Measurements from ENCODE around the gene RHCG. TPM values are rescaled to one million over a fixed set of nuclear protein-coding genes. Genes with fewer than 3 reads are reported as not detected.
A peak's percentile ranks its signal among the peaks of the same experiment; 100 is the strongest.

Gene RHCG
- total RNA-seq, 2 experiments from 2014 or later = not detected

GRCh38 chr15:89442671-89443307, 53.6 kb downstream of the RHCG start:
- H3K36me3 Mint-ChIP-seq = no peaks in the 10 kb centered on the region
- H3K4me1 Mint-ChIP-seq = peaks cover 5% of the 10 kb centered on the region
- ATAC-seq (peak; percentile 49), DNase-seq (peak; percentile 68)
- CTCF ChIA-PET = interaction anchor here (0.6 to 5.2 kb wide), 16 partner anchors 9 to 132 kb away, joined by 3 to 44 read pairs (median 6); partner anchors contain the start of gene TICRR
- peaks cover 22% of the 10 kb centered on the region for H3K27me3 Mint-ChIP-seq
- no peak overlapping the region for H3K4me3 Mint-ChIP-seq
- no peak overlapping the region for H3K27ac Mint-ChIP-seq
- H3K9me3 Mint-ChIP-seq (ENCODE audit: low read depth) = no peaks in the 10 kb centered on the region

DNA sequence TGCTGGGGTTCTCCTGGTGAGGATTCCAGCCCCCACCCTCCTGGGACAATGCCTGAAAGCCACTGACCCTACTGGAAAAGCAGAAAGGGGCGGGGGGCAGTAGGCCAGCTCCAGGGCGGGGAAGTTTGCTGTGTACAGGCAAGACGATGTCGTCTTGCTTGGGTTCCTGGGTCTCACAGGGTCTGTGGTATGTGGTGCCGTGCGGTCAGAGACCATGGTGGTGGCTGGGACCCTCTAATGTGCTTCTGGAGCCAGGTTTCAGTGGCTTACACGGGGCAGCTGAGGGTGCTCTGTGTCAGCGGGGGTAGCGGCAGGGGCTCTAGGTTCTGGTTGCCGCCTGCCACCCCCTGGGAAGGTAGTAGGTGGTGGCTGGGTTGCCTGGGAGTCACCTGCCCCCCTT, 54.2 kb downstream of the RHCG start:
- H3K27ac Mint-ChIP-seq = no peak overlapping the region
- peaks cover 24% of the 10 kb centered on the region for H3K27me3 Mint-ChIP-seq
- ATAC-seq (no peak), DNase-seq (no peak)
- no peaks in the 10 kb centered on the region for H3K9me3 Mint-ChIP-seq (ENCODE audit: low read depth)
- H3K4me3 Mint-ChIP-seq = no peak overlapping the region
- no peaks in the 10 kb centered on the region for H3K36me3 Mint-ChIP-seq
- peaks cover 5% of the 10 kb centered on the region for H3K4me1 Mint-ChIP-seq
- CTCF ChIA-PET = interaction anchor here (0.6 to 5.2 kb wide), 14 partner anchors 8 to 133 kb away, joined by 3 to 44 read pairs (median 6); partner anchors contain the start of gene TICRR

- Mint-ChIP-seq H3K27ac (no peak overlapping the region), H3K4me1 (peaks cover 5% of the 10 kb centered on the region), H3K4me3 (no peak overlapping the region), H3K27me3 (peaks cover 25% of the 10 kb centered on the region), H3K9me3 (ENCODE audit: low read depth) (no peaks in the 10 kb centered on the region), H3K36me3 (no peaks in the 10 kb centered on the region)
- no peak for DNase-seq
- CTCF ChIA-PET = interaction anchor here (1.1 to 5.2 kb wide), 7 partner anchors 10 to 85 kb away, joined by 3 to 44 read pairs (median 11); no protein-coding TSS in a partner anchor
- no peak for ATAC-seq
These were observed 55.0 kb downstream of the RHCG start for GRCh38 chr15:89441295-89441812.

DNA sequence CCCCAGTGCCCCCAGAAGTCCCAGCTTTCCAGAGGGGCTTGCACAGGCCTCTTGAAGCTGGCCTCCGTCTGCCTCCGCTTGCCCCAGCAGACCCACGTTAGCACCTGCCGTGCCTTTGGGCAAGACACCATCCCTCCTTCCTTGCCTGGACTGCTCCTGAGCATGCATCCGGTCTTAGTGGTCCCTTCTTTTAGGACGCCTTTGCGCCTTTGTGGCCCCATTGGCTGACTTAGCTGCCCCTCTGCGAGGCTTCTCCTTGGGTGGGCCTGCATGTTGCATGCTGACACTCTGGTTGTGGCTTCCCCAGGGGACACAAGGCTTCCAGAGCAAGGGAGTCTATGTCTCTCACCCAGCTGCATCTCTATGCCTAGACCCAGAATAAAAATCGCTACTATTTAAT, 56.6 kb downstream of the RHCG start:
- ATAC-seq (no peak), DNase-seq (no peak)
- Mint-ChIP-seq H3K36me3 (no peaks in the 10 kb centered on the region), H3K27me3 (peaks cover 19% of the 10 kb centered on the region), H3K9me3 (ENCODE audit: low read depth) (no peaks in the 10 kb centered on the region), H3K4me3 (no peak overlapping the region), H3K4me1 (peaks cover 5% of the 10 kb centered on the region), H3K27ac (no peak overlapping the region)
- CTCF ChIA-PET = interaction anchor here (5.2 kb wide), 1 partner anchor 83 kb away, joined by 44 read pairs; no protein-coding TSS in a partner anchor

GRCh38 chr15:89436560-89437311, 59.6 kb downstream of the RHCG start:
- Mint-ChIP-seq H3K9me3 (ENCODE audit: low read depth) (no peaks in the 10 kb centered on the region), H3K4me3 (no peak overlapping the region), H3K4me1 (peaks cover 5% of the 10 kb centered on the region), H3K27ac (no peak overlapping the region), H3K36me3 (no peaks in the 10 kb centered on the region), H3K27me3 (peaks cover 27% of the 10 kb centered on the region)
- ATAC-seq = no peak
- DNase-seq = no peak
- CTCF ChIA-PET = interaction anchor here (1.5 kb wide), 1 partner anchor 20 kb away, joined by 5 read pairs; no protein-coding TSS in a partner anchor

GRCh38 chr15:89435362-89435761, 61.0 kb downstream of the RHCG start:
- no peak for DNase-seq
- no peak for ATAC-seq
- CTCF ChIA-PET = interaction anchor here (1.5 to 3.2 kb wide), 3 partner anchors 8 to 77 kb away, joined by 5 to 29 read pairs (median 17); no protein-coding TSS in a partner anchor
- Mint-ChIP-seq H3K27ac (no peak overlapping the region), H3K9me3 (ENCODE audit: low read depth) (no peaks in the 10 kb centered on the region), H3K4me1 (peaks cover 5% of the 10 kb centered on the region), H3K36me3 (no peaks in the 10 kb centered on the region), H3K27me3 (peaks cover 32% of the 10 kb centered on the region), H3K4me3 (no peak overlapping the region)

DNA sequence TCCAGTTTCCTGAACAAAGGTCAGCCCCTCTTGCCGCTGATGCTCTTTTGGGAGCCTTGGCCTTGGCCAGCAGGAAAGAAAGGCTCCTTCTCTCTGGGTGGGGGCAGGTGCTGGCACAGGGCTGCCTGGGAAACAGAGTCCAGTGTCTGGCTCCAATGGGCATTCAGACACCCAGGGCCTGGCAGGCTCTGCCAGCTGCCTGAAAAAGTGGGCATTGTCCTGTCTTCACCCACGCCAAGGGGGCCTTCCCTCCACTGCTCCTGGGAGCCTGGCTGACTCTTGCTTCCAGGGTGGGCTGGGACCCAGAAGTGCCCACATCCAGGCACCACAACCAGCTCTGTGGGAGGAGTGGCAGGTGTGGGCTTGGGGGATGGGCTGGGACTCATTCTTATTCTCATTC, 62.7 kb downstream of the RHCG start:
- DNase-seq = no peak
- Mint-ChIP-seq H3K4me3 (no peak overlapping the region), H3K9me3 (ENCODE audit: low read depth) (no peaks in the 10 kb centered on the region), H3K4me1 (peaks cover 6% of the 10 kb centered on the region), H3K36me3 (no peaks in the 10 kb centered on the region), H3K27ac (no peak overlapping the region), H3K27me3 (peaks cover 41% of the 10 kb centered on the region)
- CTCF ChIA-PET = interaction anchor here (1.3 to 3.2 kb wide), 3 partner anchors 10 to 75 kb away, joined by 4 to 29 read pairs (median 17); no protein-coding TSS in a partner anchor
- no peak for ATAC-seq

- peaks cover 6% of the 10 kb centered on the region for H3K4me1 Mint-ChIP-seq
- H3K4me3 Mint-ChIP-seq = peak overlapping the region; percentile 68
- CTCF ChIA-PET = interaction anchor here (0.6 to 7.7 kb wide), 22 partner anchors 8 to 538 kb away, joined by 3 to 154 read pairs (median 4); partner anchors contain the start of gene POLG
- H3K9me3 Mint-ChIP-seq (ENCODE audit: low read depth) = no peaks in the 10 kb centered on the region
- no peak overlapping the region for H3K27ac Mint-ChIP-seq
- DNase-seq (peak; percentile 88), ATAC-seq (peak; percentile 95)
- no peaks in the 10 kb centered on the region for H3K36me3 Mint-ChIP-seq
- peaks cover 32% of the 10 kb centered on the region for H3K27me3 Mint-ChIP-seq
These were observed 65.6 kb downstream of the RHCG start for GRCh38 chr15:89430530-89431341.

DNA sequence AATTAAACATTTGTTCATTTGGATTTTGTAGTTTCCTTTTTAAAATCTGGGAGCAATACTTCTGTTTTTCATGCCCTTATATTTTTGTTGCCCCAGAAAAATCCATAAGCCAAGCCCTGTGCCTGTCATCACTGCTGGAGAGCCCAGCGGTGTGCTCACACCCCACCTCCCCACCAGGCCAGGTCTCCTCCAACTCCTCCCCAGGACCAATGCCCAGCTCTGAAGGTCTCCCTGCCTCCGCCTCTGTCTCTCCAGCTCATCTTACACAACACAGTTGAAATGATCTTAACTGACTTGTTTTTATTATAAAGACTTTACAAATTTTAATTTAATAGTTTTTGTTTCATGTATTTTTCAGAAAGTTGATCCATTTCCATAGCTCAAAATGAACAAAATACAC, 66.4 kb downstream of the RHCG start:
- DNase-seq (no peak), ATAC-seq (no peak)
- peaks cover 32% of the 10 kb centered on the region for H3K27me3 Mint-ChIP-seq
- no peak overlapping the region for H3K27ac Mint-ChIP-seq
- no peaks in the 10 kb centered on the region for H3K9me3 Mint-ChIP-seq (ENCODE audit: low read depth)
- no peaks in the 10 kb centered on the region for H3K36me3 Mint-ChIP-seq
- CTCF ChIA-PET = interaction anchor here (0.5 to 7.7 kb wide), 21 partner anchors 8 to 537 kb away, joined by 3 to 154 read pairs (median 4); partner anchors contain the start of gene POLG
- peaks cover 6% of the 10 kb centered on the region for H3K4me1 Mint-ChIP-seq
- peak overlapping the region; percentile 68 for H3K4me3 Mint-ChIP-seq

- CTCF ChIA-PET = interaction anchor here (1.1 to 7.7 kb wide), 7 partner anchors 12 to 222 kb away, joined by 3 to 154 read pairs (median 7); no protein-coding TSS in a partner anchor
- DNase-seq (no peak), ATAC-seq (no peak)
- Mint-ChIP-seq H3K4me1 (peaks cover 6% of the 10 kb centered on the region), H3K36me3 (no peaks in the 10 kb centered on the region), H3K9me3 (ENCODE audit: low read depth) (no peaks in the 10 kb centered on the region), H3K27ac (no peak overlapping the region), H3K27me3 (peaks cover 35% of the 10 kb centered on the region), H3K4me3 (no peak overlapping the region)
These were observed 67.4 kb downstream of the RHCG start for GRCh38 chr15:89429023-89429422.

- H3K27me3 Mint-ChIP-seq = peaks cover 42% of the 10 kb centered on the region
- ATAC-seq (no peak), DNase-seq (no peak)
- no peaks in the 10 kb centered on the region for H3K36me3 Mint-ChIP-seq
- H3K4me3 Mint-ChIP-seq = no peak overlapping the region
- CTCF ChIA-PET = interaction anchor here (1.2 to 7.7 kb wide), 4 partner anchors 11 to 221 kb away, joined by 3 to 154 read pairs (median 28); no protein-coding TSS in a partner anchor
- H3K27ac Mint-ChIP-seq = no peak overlapping the region
- H3K9me3 Mint-ChIP-seq (ENCODE audit: low read depth) = no peaks in the 10 kb centered on the region
- peaks cover 6% of the 10 kb centered on the region for H3K4me1 Mint-ChIP-seq
These were observed 68.1 kb downstream of the RHCG start for GRCh38 chr15:89428246-89428645.

DNA sequence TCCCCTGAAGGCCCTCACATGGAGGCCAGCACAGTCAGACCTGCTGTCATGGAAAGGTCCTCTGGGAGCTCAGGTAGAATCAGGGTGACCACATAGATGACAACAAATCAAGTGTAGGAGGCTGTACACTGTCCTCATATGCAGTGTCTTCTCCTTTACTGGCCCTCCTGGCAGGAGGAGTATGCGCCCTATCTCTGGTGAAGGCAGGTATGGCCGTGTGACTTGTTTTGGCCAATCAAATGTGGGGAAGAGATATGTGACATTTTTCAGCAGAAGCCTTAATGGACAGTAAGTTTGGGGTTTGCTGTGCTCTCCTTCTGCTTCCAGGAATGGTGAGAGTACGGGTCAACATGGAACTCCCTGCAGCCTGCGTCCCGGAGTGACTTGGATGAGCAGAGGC, 69.9 kb downstream of the RHCG start:
- no peak for DNase-seq
- H3K27ac Mint-ChIP-seq = no peak overlapping the region
- CTCF ChIA-PET = interaction anchor here (7.7 kb wide), 1 partner anchor 68 kb away, joined by 154 read pairs; no protein-coding TSS in a partner anchor
- peaks cover 46% of the 10 kb centered on the region for H3K27me3 Mint-ChIP-seq
- no peak for ATAC-seq
- no peaks in the 10 kb centered on the region for H3K36me3 Mint-ChIP-seq
- no peak overlapping the region for H3K4me3 Mint-ChIP-seq
- no peaks in the 10 kb centered on the region for H3K9me3 Mint-ChIP-seq (ENCODE audit: low read depth)
- peaks cover 6% of the 10 kb centered on the region for H3K4me1 Mint-ChIP-seq
